Stomach (tissue), 9 donors: ENCODE data around the gene CCDC169. TPM values are rescaled to one million over a fixed set of nuclear protein-coding genes. Genes with fewer than 3 reads are reported as not detected.

Experiments
- DNase-seq, 2 donors: peaks; one replicate each; pipeline versions ENCODE4 v3.0.0 to v3.0.0-alpha.2; 2013 to 2019
- H3K27ac ChIP-seq, 5 donors: fragments of 200-600 bp in 4 of 5; sonication (generic) in 4 of 5; one replicate each; pipeline ENCODE4 v1.5.1; 2013 to 2019; ENCODE audit warnings: mild to moderate bottlenecking in 1 of 5, moderate library complexity in 1 of 5
- H3K27me3 ChIP-seq, 3 donors: fragments of 200-600 bp; sonication (generic); one replicate each; pipeline ENCODE4 v1.5.1; 2017 to 2019; ENCODE audit warnings: mixed run types in 1 of 3
- H3K36me3 ChIP-seq, 4 donors: fragments of 200-600 bp; sonication (generic); 1 replicate in 3 of 4; 2 replicates in 1 of 4; pipeline ENCODE4 v1.5.1; 2016 to 2019
- H3K4me1 ChIP-seq, 4 donors: fragments of 200-600 bp; sonication (generic); one replicate each; pipeline ENCODE4 v1.5.1; 2016 to 2019
- H3K4me3 ChIP-seq, 4 donors: fragments of 200-600 bp; sonication (generic) in 3 of 4; one replicate each; pipeline ENCODE4 v1.5.1; 2016 to 2019; ENCODE audit warnings: mild to moderate bottlenecking in 1 of 4
- H3K9me3 ChIP-seq, 4 donors: fragments of 200-600 bp; sonication (generic); one replicate each; pipeline ENCODE4 v1.5.1; 2016 to 2019
- CTCF ChIP-seq, 7 experiments: fragments of 450-650 bp in 4 of 7; fragments of 200-600 bp in 3 of 7; sonication (generic) in 3 of 7; IDR thresholded peaks; one replicate each; pipeline ENCODE4 v1.5.1; 2016 to 2019; ENCODE audit warnings: antibody characterized with exemption in 7 of 7, control low read depth in 2 of 7, mild to moderate bottlenecking in 1 of 7
- EP300 ChIP-seq: sonication (generic); formaldehyde crosslinking; IDR thresholded peaks from one replicate; pipeline ENCODE4 v1.6.1; 2017; ENCODE audit warnings: antibody characterized with exemption
- POLR2A ChIP-seq, 4 donors: fragments of 450-650 bp; IDR thresholded peaks; one replicate each; pipeline ENCODE4 v1.6.1; 2016; ENCODE audit warnings: antibody characterized with exemption in 4 of 4, control low read depth in 2 of 4, mild to moderate bottlenecking in 1 of 4, moderate library complexity in 1 of 4
- POLR2AphosphoS5 ChIP-seq, 3 donors: sonication (generic); formaldehyde crosslinking; IDR thresholded peaks; one replicate each; pipeline ENCODE4 v1.6.1; 2016; ENCODE audit warnings: antibody characterized with exemption in 3 of 3
- WGBS, 5 donors: extraction: QIAGEN DNeasy Blood & Tissue Kit in 3 of 5; methylation state at CpG; one replicate each; pipeline versions ENCODE4 v1.1.5 to v1.1.7; 2013 to 2018; 5-methylcytosine and 5-hydroxymethylcytosine counted together
- intact Hi-C: fragments of 100-400 bp; cut with DNase I; formaldehyde crosslinking; loops from one replicate; pipeline ENCODE4 v1.15.1; 2023; ENCODE audit warnings: low total_unique reads
- polyA plus RNA-seq, 3 donors: library from polyadenylated mRNA; stranded (reverse); fragments of 200-250 nt; gene quantifications; one replicate each; pipeline ENCODE4 v1.2.3, GENCODE V29; 2013
- small RNA-seq, 4 donors: library from RNA; depleted of rRNA; stranded (forward); fragments of <200 nt; gene quantifications; one replicate each; pipeline ENCODE3, GENCODE V24; 2016
- total RNA-seq, 5 donors: library from RNA; depleted of rRNA; stranded (reverse); fragments of >200 nt; gene quantifications; one replicate each; pipeline versions ENCODE4 v1.1.0 to v1.2.3, GENCODE V29; 2014 to 2016
- donor health status: healthy with polysubstance abuse.
- donor health status: Bipolar disorder and iron deficiency.
- donor health status: healthy.

The CCDC169 gene
- total and polyA plus RNA-seq, 8 donors: 0.43 to 3.3 (median 1.8) TPM; not detected in 3

GRCh38 chr13:36192166-36192565 lies 105.4 kb downstream of the CCDC169 start:
- 76 to 84% (median 78%) methylated on average over 6 of the region's 6 CpGs for whole genome bisulfite sequencing, 5 donors
- TF ChIP-seq POLR2A (IDR thresholded peaks at IDR 0.05): no peak
- no peak for TF ChIP-seq CTCF (IDR thresholded peaks at IDR 0.05)
- no peak for TF ChIP-seq EP300
- TF ChIP-seq POLR2AphosphoS5 (IDR thresholded peaks at IDR 0.05): no peak
- no peak for DNase-seq
- Histone ChIP-seq H3K36me3 (no peaks in the 10 kb centered on the region), H3K27me3 (no peaks in the 10 kb centered on the region), H3K27ac (no peak overlapping the region), H3K9me3 (no peaks in the 10 kb centered on the region), H3K4me3 (no peak overlapping the region), H3K4me1 (no peaks in the 10 kb centered on the region)
- intact Hi-C loops: no loop called here

- intact Hi-C loops: no loop called here
- Histone ChIP-seq H3K27me3 (no peaks in the 10 kb centered on the region), H3K27ac (no peak overlapping the region), H3K4me1 (no peaks in the 10 kb centered on the region), H3K36me3 (no peaks in the 10 kb centered on the region), H3K4me3 (no peak overlapping the region), H3K9me3 (no peaks in the 10 kb centered on the region)
- TF ChIP-seq CTCF (IDR thresholded peaks at IDR 0.05): no peak
- TF ChIP-seq EP300: no peak
- no peak for TF ChIP-seq POLR2A (IDR thresholded peaks at IDR 0.05)
- TF ChIP-seq POLR2AphosphoS5 (IDR thresholded peaks at IDR 0.05): no peak
- WGBS, 5 donors: 69 to 80% (median 72%) methylated on average over 3 of the region's 3 CpGs
- no peak for DNase-seq
These were observed 106.8 kb downstream of the CCDC169 start for GRCh38 chr13:36190771-36191170.

- Histone ChIP-seq H3K4me3 (no peak overlapping the region), H3K4me1 (no peaks in the 10 kb centered on the region), H3K27me3 (no peaks in the 10 kb centered on the region), H3K9me3 (no peaks in the 10 kb centered on the region), H3K36me3 (no peaks in the 10 kb centered on the region), H3K27ac (no peak overlapping the region)
- 87 to 96% (median 93%) methylated on average over 1 of the region's 1 CpG for WGBS, 5 donors
- no peak for DNase-seq
- TF ChIP-seq POLR2A (IDR thresholded peaks at IDR 0.05) (no peak), EP300 (no peak), POLR2AphosphoS5 (IDR thresholded peaks at IDR 0.05) (no peak), CTCF (IDR thresholded peaks at IDR 0.05) (no peak)
- intact Hi-C loops: no loop called here
These were observed 109.2 kb downstream of the CCDC169 start for GRCh38 chr13:36188441-36188840.

- Histone ChIP-seq H3K27ac (no peak overlapping the region), H3K4me1 (no peaks in the 10 kb centered on the region), H3K4me3 (no peak overlapping the region), H3K36me3 (no peaks in the 10 kb centered on the region), H3K9me3 (no peaks in the 10 kb centered on the region), H3K27me3 (no peaks in the 10 kb centered on the region)
- no peak for DNase-seq
- intact Hi-C loops: no loop called here
- TF ChIP-seq EP300: no peak
These were observed 113.7 kb downstream of the CCDC169 start for GRCh38 chr13:36183901-36184300.

Small RNA genes within 50 kb of the gene (small RNA-seq; reads per million reads assigned to genes)
- 0 reads per million in 4 donors for gene RNU6-71P

Other genes with a start within 250 kb of the CCDC169 start
- 10 to 100 TPM in 1 of 5 donors, 1 to 10 TPM in 4; 2.9 to 36.7 (median 7.7) TPM for gene DCLK1, start 166.4 kb downstream of the CCDC169 start, total RNA-seq
- gene DCLK1, start 166.4 kb downstream of the CCDC169 start, polyA plus RNA-seq: 1 to 10 TPM in 2 of 3 donors, under 1 TPM in 1; 0.68 to 2.0 (median 1.6) TPM
- gene SOHLH2, start 83.3 kb downstream of the CCDC169 start, total RNA-seq: under 1 TPM in 2 of 5 donors, not detected in 3; 0.18 to 0.45 TPM
- under 1 TPM in 1 of 3 donors, not detected in 2; 0.25 TPM for gene SOHLH2, start 83.3 kb downstream of the CCDC169 start, polyA plus RNA-seq
- gene SPART, start 48.6 kb upstream of the CCDC169 start, total RNA-seq: 100 to 1,000 TPM in 1 of 5 donors, 10 to 100 TPM in 3, 1 to 10 TPM in 1; 6.1 to 121 (median 24.1) TPM
- gene SPART, start 48.6 kb upstream of the CCDC169 start, polyA plus RNA-seq: 10 to 100 TPM; 15.2 to 21.5 (median 19.7) TPM
- 1 to 10 TPM in 1 of 5 donors, not detected in 4; 1.8 TPM for gene CCNA1, start 134.7 kb upstream of the CCDC169 start, total RNA-seq
- under 1 TPM; 0.23 to 0.92 (median 0.68) TPM for gene CCNA1, start 134.7 kb upstream of the CCDC169 start, polyA plus RNA-seq